Islet of Langerhans (tissue), 1 donor: ENCODE results near the gene KIF21B.

Experiments used
- FAIRE-seq: peaks from one replicate; lab custom pipeline; 2011; peaks lifted over from hg19 to GRCh38; lab: Jason Lieb, UNC

KIF21B gene

GRCh38 chr1:201019321-201019977 is 4.1 kb downstream of the KIF21B start:
- no peak for FAIRE-seq

- no peak for FAIRE-seq
Observed at GRCh38 chr1:201017828-201018163, 5.7 kb downstream of the KIF21B start.

GRCh38 chr1:201016943-201017827 is 6.3 kb downstream of the KIF21B start:
- FAIRE-seq, result no peak

GRCh38 chr1:201016211-201016651 is 7.3 kb downstream of the KIF21B start:
- FAIRE-seq, result no peak

GRCh38 chr1:201015551-201016091 is 7.9 kb downstream of the KIF21B start:
- no peak for FAIRE-seq

GRCh38 chr1:201014816-201015200 is 8.7 kb downstream of the KIF21B start:
- no peak for FAIRE-seq

GRCh38 chr1:201013991-201014815 is 9.3 kb downstream of the KIF21B start:
- no peak for FAIRE-seq

- no peak for FAIRE-seq
Observed at GRCh38 chr1:201013031-201013485, 10.5 kb downstream of the KIF21B start.

GRCh38 chr1:201011616-201012015 is 11.9 kb downstream of the KIF21B start:
- no peak for FAIRE-seq

GRCh38 chr1:201009962-201010645 is 13.4 kb downstream of the KIF21B start:
- FAIRE-seq, result no peak

GRCh38 chr1:201008666-201009360 is 14.7 kb downstream of the KIF21B start:
- FAIRE-seq, result no peak

- FAIRE-seq, result no peak
Observed at GRCh38 chr1:201007481-201007880, 16.0 kb downstream of the KIF21B start.

GRCh38 chr1:201006450-201006849 is 17.1 kb downstream of the KIF21B start:
- FAIRE-seq, result no peak

GRCh38 chr1:201004732-201005131 is 18.8 kb downstream of the KIF21B start:
- no peak for FAIRE-seq

GRCh38 chr1:201004154-201004553 is 19.4 kb downstream of the KIF21B start:
- no peak for FAIRE-seq

- FAIRE-seq, result no peak
Observed at GRCh38 chr1:201002510-201002909, 21.0 kb downstream of the KIF21B start.

- FAIRE-seq, result no peak
Observed at GRCh38 chr1:201001962-201002361, 21.6 kb downstream of the KIF21B start.

GRCh38 chr1:201000391-201000790 is 23.1 kb downstream of the KIF21B start:
- no peak for FAIRE-seq

- no peak for FAIRE-seq
Observed at GRCh38 chr1:200999667-201000066, 23.8 kb downstream of the KIF21B start.

GRCh38 chr1:200998323-200998722 is 25.2 kb downstream of the KIF21B start:
- FAIRE-seq, result no peak

GRCh38 chr1:200992382-200993048 is 31.0 kb downstream of the KIF21B start:
- no peak for FAIRE-seq
